Aorta (tissue), 5 donors: ENCODE results near the gene SPSB2. TPM values are rescaled to one million over a fixed set of nuclear protein-coding genes. Genes with fewer than 3 reads are reported as not detected.
A peak's percentile ranks its signal among the peaks of the same experiment; 100 is the strongest.
"Not testable (repeated sequence)": the region's sequence is repeated elsewhere in the genome, so short reads cannot be mapped to it uniquely, and the experiment has no call there.

ENCODE experiments used
- ATAC-seq: fragments of 200-7000 bp; cut with Tn5 transposase; one replicate; pipeline ENCODE4 v1.9.1; 2022; ENCODE audit warnings: moderate library complexity; ENCODE audit not compliant: low FRiP score
- DNase-seq, 2 donors: peaks; one replicate each; pipeline ENCODE4 v3.0.0-alpha.2; 2020
- H3K27ac ChIP-seq, 2 donors: one replicate each; pipeline ENCODE4 v1.5.1; 2013; ENCODE audit warnings: low read length in 2 of 2, mild to moderate bottlenecking in 2 of 2, moderate library complexity in 2 of 2, control low read depth in 1 of 2, inconsistent platforms in 1 of 2, low read depth in 1 of 2
- H3K27me3 ChIP-seq, 2 donors: one replicate each; pipeline ENCODE4 v1.6.1; 2013; ENCODE audit warnings: control low read depth in 1 of 2, low read length in 1 of 2, mild to moderate bottlenecking in 1 of 2, moderate library complexity in 1 of 2; ENCODE audit not compliant: insufficient read depth in 2 of 2, control insufficient read depth in 1 of 2
- H3K36me3 ChIP-seq, 2 donors: one replicate each; pipeline ENCODE4 v1.6.1; 2013; ENCODE audit warnings: control low read depth in 1 of 2, low read length in 1 of 2, mild to moderate bottlenecking in 1 of 2; ENCODE audit not compliant: insufficient read depth in 2 of 2, control insufficient read depth in 1 of 2
- H3K4me1 ChIP-seq, 2 donors: one replicate each; pipeline ENCODE4 v1.6.1; 2013; ENCODE audit warnings: low read length in 2 of 2, control low read depth in 1 of 2, mild to moderate bottlenecking in 1 of 2, moderate library complexity in 1 of 2; ENCODE audit not compliant: insufficient read depth in 2 of 2, control insufficient read depth in 1 of 2
- H3K4me3 ChIP-seq, 2 donors: one replicate each; pipeline ENCODE4 v1.5.1; 2013; ENCODE audit warnings: low read length in 2 of 2, control low read depth in 1 of 2, mild to moderate bottlenecking in 1 of 2
- H3K9me3 ChIP-seq: one replicate; pipeline ENCODE4 v1.6.1; 2013; ENCODE audit warnings: mild to moderate bottlenecking, low read length; ENCODE audit not compliant: control insufficient read depth
- WGBS, 2 donors: extraction: QIAGEN DNeasy Blood & Tissue Kit; methylation state at CpG; one replicate each; pipeline ENCODE4 v1.1.7; 2013; 5-methylcytosine and 5-hydroxymethylcytosine counted together
- intact Hi-C, 2 donors: fragments of 100-400 bp; cut with DNase I; formaldehyde crosslinking; loops; one replicate each; pipeline versions ENCODE4 v1.14.2 to v1.15.0; 2022
- polyA plus RNA-seq, 2 donors: library from polyadenylated mRNA; stranded (reverse); fragments of 200-250 nt; gene quantifications; one replicate each; pipeline ENCODE4 v1.2.3, GENCODE V29; 2013
- total RNA-seq, 2 donors: library from RNA; stranded (reverse); fragmentation: NEBNext Ultra II Directional; extraction: Animal tissue kit (Norgen Biotek cat#: 25700); gene quantifications; one replicate each; pipeline ENCODE4 v1.2.1, GENCODE V29; 2021
- donor health status: healthy with polysubstance abuse.
- donor health status: Bipolar disorder and iron deficiency.
- donor health status: DM: no; HTN: no; CAD: no.
- donor health status: DM: no; HTN: no; CAD: no.
- donor health status: DM: yes; HTN: yes; CAD: no.

SPSB2 gene
- total and polyA plus RNA-seq, 4 donors: 4.2 to 14.3 (median 10.7) TPM

DNA sequence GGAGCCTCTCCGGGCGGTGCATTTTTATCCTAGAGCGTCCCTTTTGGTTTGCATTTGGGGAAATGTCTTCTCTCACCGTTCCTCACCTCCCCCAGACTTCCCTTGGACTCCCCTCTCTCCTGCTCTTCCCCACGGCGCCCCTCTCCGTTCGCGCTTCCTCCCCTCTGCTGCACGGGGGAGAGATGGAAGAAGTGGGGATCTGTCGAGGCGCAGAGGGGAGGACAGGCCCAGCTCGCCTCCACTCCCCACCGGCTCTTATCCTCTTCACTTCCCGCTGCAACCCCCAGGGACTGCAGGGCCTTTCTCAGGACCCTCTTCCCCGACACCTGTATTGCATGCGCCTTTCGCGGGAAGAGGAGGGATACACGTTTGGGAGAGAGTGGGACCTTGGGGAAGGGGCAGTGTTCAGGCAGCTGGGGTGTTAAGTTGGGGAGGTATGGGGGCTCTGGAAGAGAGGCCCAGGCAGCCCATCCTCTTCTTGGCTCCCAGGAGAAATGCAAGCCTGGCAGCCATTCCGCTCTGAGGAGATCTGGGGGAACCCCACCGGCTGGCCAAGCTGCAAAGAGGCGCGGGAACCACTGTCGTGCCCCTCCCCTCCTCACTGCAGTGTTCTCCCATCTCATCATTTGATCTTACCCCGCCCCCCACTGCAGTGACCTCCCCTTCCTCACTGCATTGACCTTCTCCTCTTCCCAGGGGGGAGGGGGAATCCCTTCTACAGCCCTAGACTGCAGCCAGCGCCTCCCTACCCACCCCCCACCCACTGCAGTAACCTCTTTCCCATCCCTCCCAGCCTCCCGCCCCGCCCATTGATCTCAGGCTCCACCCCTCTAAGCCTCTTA, 42.1 kb upstream of the SPSB2 start:
- Histone ChIP-seq H3K4me1 (no peaks in the 10 kb centered on the region), H3K9me3 (no peaks in the 10 kb centered on the region), H3K36me3 (no peaks in the 10 kb centered on the region), H3K27me3 (no peaks in the 10 kb centered on the region), H3K4me3 (peak overlapping the region; percentile 61 to 89), H3K27ac (peak overlapping the region in 1 of 2 donors; percentile 46)
- ATAC-seq (no peak), DNase-seq (peak; percentile 43 to 76)
- 32 to 34% methylated on average over 28 to 29 of the region's 29 CpGs for WGBS, 2 donors
- intact Hi-C loops: loop anchor here in 1 of 2 donors (2.0 kb wide), 1 partner anchor 42 kb away; the partner anchor contains the start of gene SPSB2

DNA sequence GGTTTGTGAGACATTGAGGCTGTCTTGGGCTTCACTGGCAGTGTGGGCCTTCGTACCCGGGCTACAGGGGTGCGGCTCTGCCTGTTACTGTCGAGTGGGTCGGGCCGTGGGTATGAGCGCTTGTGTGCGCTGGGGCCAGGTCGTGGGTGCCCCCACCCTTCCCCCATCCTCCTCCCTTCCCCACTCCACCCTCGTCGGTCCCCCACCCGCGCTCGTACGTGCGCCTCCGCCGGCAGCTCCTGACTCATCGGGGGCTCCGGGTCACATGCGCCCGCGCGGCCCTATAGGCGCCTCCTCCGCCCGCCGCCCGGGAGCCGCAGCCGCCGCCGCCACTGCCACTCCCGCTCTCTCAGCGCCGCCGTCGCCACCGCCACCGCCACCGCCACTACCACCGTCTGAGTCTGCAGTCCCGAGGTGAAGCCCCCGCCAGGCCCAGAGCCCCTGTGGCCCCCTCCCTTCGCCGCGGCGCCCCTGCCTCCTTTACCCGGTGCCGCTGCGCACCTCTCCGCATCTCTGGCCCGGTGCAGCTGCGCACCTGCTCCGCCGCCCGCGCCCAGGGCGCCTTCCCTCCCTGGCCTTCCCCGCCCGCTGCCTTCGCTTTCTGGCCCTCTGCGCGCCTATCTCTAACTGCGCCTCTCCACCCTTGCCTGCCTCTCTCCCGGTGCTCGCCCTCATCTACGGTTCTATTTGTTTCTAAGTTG, 41.3 kb upstream of the SPSB2 start, which contains the start of gene ENO2:
Gene ENO2, plus strand, starts transcription at position 335 of the 701 bp plus-strand sequence. CDS start 1,253 bp downstream, outside the sequence.
- peak within 1 kb of the TSS; percentile 61 to 89 for H3K4me3 ChIP-seq
- H3K27me3 ChIP-seq: no peaks in the 10 kb centered on the region
- H3K4me1 ChIP-seq: no peaks in the 10 kb centered on the region
- H3K9me3 ChIP-seq: no peaks in the 10 kb centered on the region
- intact Hi-C loops: loop anchor here in 1 of 2 donors (2.0 kb wide), 1 partner anchor 42 kb away; the partner anchor contains the start of gene SPSB2
- WGBS, 2 donors: 1% methylated on average over 37 to 68 of the region's 68 CpGs
- DNase-seq (peak; percentile 92 to 95), ATAC-seq (peak; percentile 94)
- peak within 1 kb of the TSS; percentile 31 to 86 for H3K27ac ChIP-seq
- no peaks in the 10 kb centered on the region for H3K36me3 ChIP-seq

DNA sequence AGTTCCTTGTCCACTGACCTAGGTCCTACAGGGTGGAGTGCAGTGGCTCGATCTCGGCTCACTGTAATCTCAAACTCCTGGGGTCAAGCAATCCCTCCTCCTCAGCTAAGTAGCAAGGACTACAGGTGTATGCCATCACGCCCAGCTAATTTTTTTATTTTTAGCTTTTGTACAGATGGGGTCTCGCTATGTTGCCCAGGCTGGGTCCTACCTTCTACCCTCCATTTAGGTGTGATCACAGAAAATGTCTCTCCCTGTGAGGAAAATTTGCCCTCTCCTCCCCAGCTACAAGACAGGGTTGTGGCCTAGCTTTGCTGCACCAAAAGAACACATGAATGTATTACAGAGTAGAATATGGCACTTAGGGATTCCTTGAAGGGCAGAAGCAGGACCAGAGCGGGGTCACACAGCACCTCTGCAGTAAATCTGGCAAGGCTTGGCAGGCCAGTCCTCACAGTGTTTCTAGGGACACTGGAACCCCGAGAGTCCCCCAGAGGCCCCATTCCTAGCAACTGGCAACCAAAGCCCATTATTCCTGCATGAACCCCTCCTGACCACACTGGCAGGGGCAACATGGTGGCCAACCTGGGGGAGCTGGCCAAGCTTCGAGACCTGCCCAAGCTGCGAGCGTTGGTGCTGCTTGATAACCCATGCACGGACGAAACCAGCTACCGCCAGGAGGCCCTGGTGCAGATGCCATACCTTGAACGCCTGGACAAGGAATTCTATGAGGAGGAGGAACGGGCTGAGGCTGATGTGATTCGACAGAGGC, 39.2 kb upstream of the SPSB2 start:
- intact Hi-C loops: no loop called here
- H3K27ac ChIP-seq: no peak overlapping the region
- no peaks in the 10 kb centered on the region for H3K27me3 ChIP-seq
- no peak overlapping the region for H3K4me3 ChIP-seq
- ATAC-seq (no peak), DNase-seq (peak; percentile 46 to 53)
- H3K36me3 ChIP-seq: no peaks in the 10 kb centered on the region
- 88% methylated on average over 15 of the region's 15 CpGs for WGBS, 2 donors
- H3K4me1 ChIP-seq: no peaks in the 10 kb centered on the region
- H3K9me3 ChIP-seq: no peaks in the 10 kb centered on the region

DNA sequence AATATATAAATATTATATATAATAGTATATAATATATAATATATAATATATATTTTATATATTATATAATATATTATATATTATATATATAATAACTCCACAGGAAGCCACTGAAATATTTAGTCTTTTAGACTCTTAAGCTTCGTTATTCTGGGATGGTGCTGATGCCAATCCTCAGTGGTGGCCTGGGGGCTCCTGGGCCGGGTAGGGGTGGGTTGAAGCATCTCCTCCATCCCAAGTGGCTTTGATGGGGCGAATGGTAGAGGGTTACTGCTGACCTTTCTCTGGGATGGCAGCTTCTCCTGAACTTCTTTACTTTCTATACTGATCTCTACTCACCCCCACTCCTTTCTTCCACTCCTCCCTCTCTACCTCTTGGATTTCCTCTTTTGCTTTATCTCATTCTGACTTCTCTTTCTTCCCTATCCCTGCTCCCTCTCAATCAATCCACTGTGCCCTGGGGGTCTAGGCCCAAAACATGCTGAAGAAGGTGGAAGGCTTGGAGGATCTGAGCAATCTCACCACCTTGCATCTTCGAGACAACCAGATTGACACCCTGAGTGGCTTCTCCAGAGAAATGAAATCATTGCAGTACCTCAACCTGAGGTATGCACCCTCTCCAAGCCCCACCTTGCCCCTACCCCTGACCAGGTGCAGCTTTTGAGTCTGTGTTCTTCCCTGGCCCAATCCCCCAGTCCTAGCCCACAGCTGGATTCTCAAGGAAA, 36.5 kb upstream of the SPSB2 start:
- Histone ChIP-seq H3K27ac (no peak overlapping the region), H3K36me3 (no peaks in the 10 kb centered on the region), H3K27me3 (no peaks in the 10 kb centered on the region), H3K4me1 (no peaks in the 10 kb centered on the region), H3K9me3 (no peaks in the 10 kb centered on the region), H3K4me3 (no peak overlapping the region)
- no peak for ATAC-seq
- DNase-seq: peak in 1 of 2 donors; percentile 51
- intact Hi-C loops: no loop called here
- 85 to 89% methylated on average over 4 of the region's 4 CpGs for WGBS, 2 donors

DNA sequence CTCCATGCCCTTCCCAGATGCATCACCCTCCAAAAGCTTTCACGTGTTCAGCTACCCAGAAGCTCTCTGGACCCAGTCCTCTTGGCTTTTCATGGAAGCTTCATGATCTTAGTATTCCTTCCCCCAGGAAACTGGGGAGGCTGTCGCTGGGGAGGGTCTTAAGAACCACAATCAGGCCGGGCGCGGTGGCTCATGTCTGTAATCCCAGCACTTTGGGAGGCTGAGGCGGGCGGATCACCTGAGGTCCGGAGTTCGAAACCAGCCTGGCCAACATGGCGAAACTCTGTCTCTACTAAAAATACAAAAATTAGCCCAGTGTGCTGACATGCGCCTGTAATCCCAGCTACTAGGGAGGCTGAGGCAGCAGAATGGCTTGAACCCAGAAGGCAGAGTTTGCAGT, 35.0 kb upstream of the SPSB2 start:
- intact Hi-C loops, H3K36me3 ChIP-seq, H3K4me1 ChIP-seq, H3K9me3 ChIP-seq, H3K4me3 ChIP-seq, ATAC-seq, H3K27me3 ChIP-seq, H3K27ac ChIP-seq: not testable (repeated sequence)
- peak in 1 of 2 donors; percentile 32 for DNase-seq
- 93 to 96% methylated on average over 11 of the region's 11 CpGs for WGBS, 2 donors

DNA sequence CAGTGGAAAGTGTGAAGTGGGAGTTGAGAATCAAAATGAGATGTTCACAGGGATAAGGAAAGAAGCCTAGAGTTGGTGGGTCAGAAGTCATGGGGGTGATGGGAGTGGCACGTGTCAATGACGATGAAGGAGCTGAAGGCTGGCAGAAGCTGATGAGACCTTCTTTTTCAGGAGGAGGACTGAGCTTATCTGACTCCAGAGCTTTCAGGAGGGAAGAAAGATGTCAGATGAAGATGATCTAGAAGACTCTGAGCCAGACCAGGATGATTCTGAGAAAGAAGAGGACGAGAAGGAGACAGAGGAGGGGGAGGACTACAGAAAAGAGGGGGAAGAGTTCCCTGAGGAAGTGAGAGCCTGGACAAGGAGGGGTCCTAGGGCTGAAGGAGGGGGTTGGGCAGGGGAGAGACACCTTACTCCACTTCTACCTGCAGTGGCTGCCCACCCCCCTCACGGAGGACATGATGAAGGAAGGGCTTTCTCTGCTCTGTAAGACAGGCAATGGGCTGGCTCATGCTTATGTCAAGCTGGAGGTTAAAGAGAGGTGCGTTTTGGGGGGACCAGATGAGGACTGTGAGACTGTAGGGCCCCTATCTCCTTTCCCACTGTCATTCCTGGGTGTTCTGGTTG, 32.4 kb upstream of the SPSB2 start:
- Histone ChIP-seq H3K4me3 (no peak overlapping the region), H3K36me3 (no peaks in the 10 kb centered on the region), H3K27me3 (no peaks in the 10 kb centered on the region), H3K27ac (peak overlapping the region in 1 of 2 donors; percentile 62), H3K4me1 (no peaks in the 10 kb centered on the region), H3K9me3 (no peaks in the 10 kb centered on the region)
- no peak for DNase-seq
- intact Hi-C loops: no loop called here
- ATAC-seq: no peak
- WGBS, 2 donors: 66 to 72% methylated on average over 5 of the region's 5 CpGs

DNA sequence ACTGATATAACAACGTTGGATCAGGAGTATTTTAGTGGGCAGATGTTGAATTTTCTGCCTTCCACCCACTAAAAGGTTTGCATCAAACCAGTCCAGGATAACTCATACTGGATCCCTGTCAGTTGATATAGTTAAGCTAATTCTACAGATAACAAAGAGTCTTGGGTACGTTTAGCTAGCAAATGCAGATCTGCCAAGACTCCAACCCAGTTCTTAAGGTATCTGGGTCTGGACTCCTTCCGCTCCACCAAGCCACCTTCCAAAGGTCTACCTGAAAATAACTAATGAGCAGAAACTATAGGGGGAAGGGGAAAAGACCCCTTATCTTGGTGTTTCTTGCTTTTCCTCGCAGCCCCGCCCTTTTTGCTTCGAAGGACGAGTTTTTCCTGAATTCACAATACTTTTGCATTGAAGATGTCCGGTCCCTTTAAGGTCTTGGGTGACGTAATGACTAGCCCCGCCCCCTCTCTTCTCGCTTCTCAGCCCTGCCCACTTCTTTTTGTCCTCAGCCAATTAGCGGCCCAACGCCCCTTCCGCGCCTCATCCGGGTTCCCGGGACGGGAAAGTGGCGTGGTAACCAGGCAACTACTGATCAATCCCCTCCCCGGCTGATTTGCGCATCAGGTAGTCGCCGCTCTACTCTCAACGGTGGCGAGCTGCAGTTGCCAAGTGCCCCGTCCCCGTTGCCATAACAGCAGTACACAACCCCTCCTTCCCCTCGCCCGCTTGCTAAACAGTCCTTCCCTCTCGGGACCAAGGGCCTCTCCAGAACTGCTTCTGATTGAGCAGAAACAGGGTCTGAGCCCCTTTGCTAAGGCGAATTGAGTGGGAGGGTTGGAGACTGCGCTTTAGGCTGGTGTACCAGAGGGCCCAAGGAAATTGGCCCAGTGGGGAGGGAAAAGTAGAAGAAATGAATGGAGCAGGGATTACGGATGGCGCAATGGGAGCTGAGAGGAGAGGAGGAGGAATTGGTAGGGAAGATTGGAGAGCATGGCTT, 31.5 kb upstream of the SPSB2 start, which contains the start of gene LRRC23:
Gene LRRC23, plus strand, starts transcription at position 543 of the 997 bp plus-strand sequence. CDS start 812 bp downstream, outside the sequence.
- H3K27ac ChIP-seq: peak within 1 kb of the TSS in 1 of 2 donors; percentile 62
- intact Hi-C loops: no loop called here

More for the DNA sequence above, 31.5 kb upstream of the SPSB2 start, which contains the start of gene LRRC23:
- H3K4me3 ChIP-seq: peak within 1 kb of the TSS; percentile 15 to 62
- H3K9me3 ChIP-seq: no peaks in the 10 kb centered on the region
- WGBS, 2 donors: 4% methylated on average over 34 of the region's 34 CpGs
- no peaks in the 10 kb centered on the region for H3K27me3 ChIP-seq
- H3K36me3 ChIP-seq: no peaks in the 10 kb centered on the region
- H3K4me1 ChIP-seq: no peaks in the 10 kb centered on the region
- peak; percentile 97 for ATAC-seq
- DNase-seq: peak; percentile 98 to 99
